HepG2 (cell line): ENCODE results near the gene TNFRSF6B. TPM values are rescaled to one million over a fixed set of nuclear protein-coding genes. Genes with fewer than 3 reads are reported as not detected.

Experiments used
- ATAC-seq: fragments of 200-7000 bp; cut with Tn5 transposase; 3 replicates; pipeline ENCODE4 v1.9.1; 2020; ENCODE audit warnings: mild to moderate bottlenecking, moderate library complexity
- BruUV-seq: library from RNA; stranded (reverse); fragments of 400-500 nt; replicated peaks from 2 replicates; lab custom pipeline; 2021; lab: Mats Ljungman, UMichigan
- CTCF ChIA-PET: fragments of 300-600 bp; formaldehyde crosslinking; extraction: SDS; loops from one replicate; lab custom pipeline; 2021; ENCODE audit warnings: low total read pairs, inconsistent platforms, low intra/inter-chr PET ratio; lab: Yijun Ruan, JAX
- POLR2A ChIA-PET: fragments of 350-600 bp; sonication (Branson Sonifier 250); formaldehyde crosslinking; loops from one replicate; lab custom pipeline; 2020; ENCODE audit warnings: antibody characterized with exemption, inconsistent platforms; lab: Yijun Ruan, JAX
- DNase-seq: peaks from one replicate; pipeline ENCODE4 v3.0.0-alpha.2; 2015; ENCODE audit warnings: low spot score
- FAIRE-seq: peaks from 3 replicates; lab custom pipeline; 2011; peaks lifted over from hg19 to GRCh38; lab: Jason Lieb, UNC
- H2AFZ ChIP-seq: one replicate; pipeline ENCODE4 v1.6.1; 2011; ENCODE audit warnings: low read length, inconsistent platforms
- H3K27ac ChIP-seq: fragments of 300-600 bp; 3 replicates; pipeline ENCODE4 v1.8.0; 2011; ENCODE audit warnings: mixed run types, mild to moderate bottlenecking, mixed read lengths, low read length, inconsistent platforms; ENCODE audit not compliant: insufficient read depth; ENCODE audit errors: extremely low read length
- H3K27me3 ChIP-seq, 2 experiments: fragments of 200-600 bp in 1 of 2; 2 replicates in 1 of 2; 3 replicates in 1 of 2; pipeline versions ENCODE4 v1.6.0 to v1.8.0; 2011; ENCODE audit warnings: low read length in 2 of 2, mild to moderate bottlenecking in 2 of 2, moderate library complexity in 2 of 2, inconsistent platforms in 1 of 2; ENCODE audit not compliant: insufficient read depth in 2 of 2, control insufficient read depth in 1 of 2
- H3K36me3 ChIP-seq, 2 experiments: fragments of 200-600 bp in 1 of 2; replicated peaks in 1 of 2; 2 replicates in 1 of 2; 3 replicates in 1 of 2; pipeline versions ENCODE4 v1.5.1 to v1.8.0; 2011; ENCODE audit warnings: low read length in 2 of 2, inconsistent platforms in 1 of 2; ENCODE audit not compliant: insufficient read depth in 2 of 2, control insufficient read depth in 1 of 2
- H3K4me1 ChIP-seq: 2 replicates; pipeline ENCODE4 v1.5.1; 2012; ENCODE audit warnings: low read length, inconsistent platforms; ENCODE audit not compliant: insufficient read depth
- H3K4me2 ChIP-seq: 2 replicates; pipeline ENCODE4 v1.6.0; 2011; ENCODE audit warnings: low read depth, low read length, inconsistent platforms
- H3K4me3 ChIP-seq, 3 experiments: fragments of 200-600 bp in 1 of 3; sonication (generic), shearing (Covaris generic) in 1 of 3; replicated peaks in 1 of 3; 2 replicates each; pipeline ENCODE4 v1.5.1; 2011 to 2016; ENCODE audit warnings: low read length in 3 of 3, inconsistent platforms in 2 of 3, low read depth in 2 of 3, mild to moderate bottlenecking in 2 of 3, control low read depth in 1 of 3, mixed read lengths in 1 of 3; ENCODE audit not compliant: insufficient read depth in 1 of 3
- H3K79me2 ChIP-seq: one replicate; pipeline ENCODE4 v1.6.1; 2011; ENCODE audit warnings: low read length, inconsistent platforms; ENCODE audit not compliant: insufficient read depth
- H3K9ac ChIP-seq: 2 replicates; pipeline ENCODE4 v1.6.0; 2011; ENCODE audit warnings: mild to moderate bottlenecking, low read depth, low read length, inconsistent platforms; ENCODE audit not compliant: insufficient read depth
- H3K9me3 ChIP-seq: 2 replicates; pipeline ENCODE4 v1.5.1; 2012; ENCODE audit warnings: mild to moderate bottlenecking, low read length
- H4K20me1 ChIP-seq: 2 replicates; pipeline ENCODE4 v1.6.0; 2011; ENCODE audit warnings: inconsistent platforms, mild to moderate bottlenecking, low read length, moderate library complexity; ENCODE audit not compliant: insufficient read depth
- AGO1 ChIP-seq: fragments of 200-400 bp; formaldehyde crosslinking; IDR thresholded peaks from 2 replicates; pipeline ENCODE4 v1.6.1; 2017; ENCODE audit warnings: mild to moderate bottlenecking, low read depth, low read length, moderate library complexity; ENCODE audit not compliant: poor library complexity, severe bottlenecking
- AGO2 ChIP-seq: fragments of 200-400 bp; formaldehyde crosslinking; optimal IDR thresholded peaks from 2 replicates; pipeline ENCODE3; 2017; ENCODE audit warnings: mild to moderate bottlenecking, low read depth, low read length, moderate library complexity
- AKAP8 ChIP-seq: sonication (generic); formaldehyde crosslinking; IDR thresholded peaks from 2 replicates; pipeline ENCODE4 v1.5.1; 2020; ENCODE audit warnings: mild to moderate bottlenecking, missing genetic modification reagents
- ARHGAP35 ChIP-seq: sonication (generic); formaldehyde crosslinking; IDR thresholded peaks from 2 replicates; pipeline ENCODE4 v1.9.0; 2022; ENCODE audit warnings: mild to moderate bottlenecking, inconsistent platforms, moderate library complexity, missing genetic modification reagents, borderline replicate concordance
- CAMTA2 ChIP-seq: sonication (generic); formaldehyde crosslinking; IDR thresholded peaks from 2 replicates; pipeline ENCODE4 v1.4.0; 2020; ENCODE audit warnings: mild to moderate bottlenecking, missing genetic modification reagents, borderline replicate concordance
- CCDC6 ChIP-seq: sonication (generic); formaldehyde crosslinking; IDR thresholded peaks from 2 replicates; pipeline ENCODE4 v1.8.1; 2022; ENCODE audit warnings: mild to moderate bottlenecking, missing genetic modification reagents, moderate library complexity
- GTF2F1 ChIP-seq: fragments of 150-350 bp; IDR thresholded peaks from 2 replicates; pipeline ENCODE4 v1.6.1; 2014; ENCODE audit warnings: low read length
- KDM3A ChIP-seq: IDR thresholded peaks from 2 replicates; pipeline ENCODE4 v1.6.1; 2018; ENCODE audit warnings: low read depth, missing compliant biosample characterization
- KDM5A ChIP-seq: fragments of 200-600 bp; sonication (generic); IDR thresholded peaks from 2 replicates; pipeline ENCODE4 v1.7.0; 2018; ENCODE audit warnings: antibody characterized with exemption, mild to moderate bottlenecking, low read length, borderline replicate concordance
- POLR2A ChIP-seq, 2 experiments: IDR thresholded peaks; 2 replicates each; pipeline ENCODE4 v1.6.1; 2011; ENCODE audit warnings: low read depth in 2 of 2, low read length in 2 of 2, mild to moderate bottlenecking in 1 of 2, moderate library complexity in 1 of 2; ENCODE audit not compliant: insufficient read depth in 1 of 2
- POLR2G ChIP-seq: fragments of 200-400 bp; formaldehyde crosslinking; IDR thresholded peaks from 2 replicates; pipeline ENCODE4 v1.6.1; 2018; ENCODE audit warnings: mild to moderate bottlenecking, low read depth, low read length, moderate library complexity
- SIX4 ChIP-seq: sonication (generic); formaldehyde crosslinking; IDR thresholded peaks from 2 replicates; pipeline ENCODE4 v1.4.0; 2020; ENCODE audit warnings: missing genetic modification reagents
- SRSF1 ChIP-seq: fragments of 200-400 bp; formaldehyde crosslinking; optimal IDR thresholded peaks from 2 replicates; pipeline ENCODE3; 2017; ENCODE audit warnings: mild to moderate bottlenecking, low read depth, low read length, moderate library complexity
- TAF1 ChIP-seq: sonication (generic); formaldehyde crosslinking; IDR thresholded peaks from 2 replicates; pipeline ENCODE4 v1.4.0; 2020; ENCODE audit warnings: missing genetic modification reagents
- TCF12 ChIP-seq, 2 experiments: fragments of 450-650 bp in 1 of 2; sonication (generic) in 1 of 2; formaldehyde crosslinking in 1 of 2; IDR thresholded peaks; 2 replicates each; pipeline versions ENCODE4 v1.6.1 to v1.8.0; 2017 to 2022; ENCODE audit warnings: antibody characterized with exemption in 1 of 2, mild to moderate bottlenecking in 1 of 2, missing genetic modification reagents in 1 of 2, moderate library complexity in 1 of 2
- U2AF2 ChIP-seq: fragments of 200-400 bp; formaldehyde crosslinking; IDR thresholded peaks from 2 replicates; pipeline ENCODE4 v1.6.1; 2017; ENCODE audit warnings: low read depth, mild to moderate bottlenecking, low read length
- ZFP82 ChIP-seq: sonication (generic); formaldehyde crosslinking; IDR thresholded peaks from 2 replicates; pipeline ENCODE4 v1.5.1; 2020; ENCODE audit warnings: mild to moderate bottlenecking, missing genetic modification reagents, borderline replicate concordance
- ZNF251 ChIP-seq: sonication (generic); formaldehyde crosslinking; IDR thresholded peaks from 2 replicates; pipeline ENCODE4 v1.9.0; 2021; ENCODE audit warnings: mild to moderate bottlenecking, missing genetic modification reagents
- ZNF317 ChIP-seq: sonication (generic); formaldehyde crosslinking; IDR thresholded peaks from 2 replicates; pipeline ENCODE4 v1.5.0; 2020; ENCODE audit warnings: mild to moderate bottlenecking, missing genetic modification reagents
- ZNF326 ChIP-seq: sonication (generic); formaldehyde crosslinking; IDR thresholded peaks from 2 replicates; pipeline ENCODE4 v1.4.0; 2020; ENCODE audit warnings: missing genetic modification reagents, borderline replicate concordance
- ZNF660 ChIP-seq: sonication (generic); formaldehyde crosslinking; IDR thresholded peaks from 2 replicates; pipeline ENCODE4 v1.5.1; 2020; ENCODE audit warnings: mild to moderate bottlenecking, low read depth, missing genetic modification reagents, borderline replicate concordance
- ZNF724P ChIP-seq: sonication (generic); formaldehyde crosslinking; IDR thresholded peaks from 2 replicates; pipeline ENCODE4 v1.8.0; 2022; ENCODE audit warnings: missing genetic modification reagents, borderline replicate concordance
- WGBS: methylation state at CpG from one replicate; pipeline ENCODE4 v1.1.6; 2017; ENCODE audit warnings: low lambda C conversion rate; 5-methylcytosine and 5-hydroxymethylcytosine counted together
- in situ Hi-C: cut with HindIII; loops from 2 replicates; pipeline ENCODE4 v1.10.0; 2017; ENCODE audit warnings: low pct_unique_long_range_greater_than_20kb; ENCODE audit not compliant: extremely low pct_ligation_motif_present
- intact Hi-C: fragments of 100-400 bp; cut with micrococcal nuclease; formaldehyde crosslinking; loops from one replicate; pipeline ENCODE4 v1.10.0; 2022; ENCODE audit not compliant: unreplicated experiment
- polyA plus RNA-seq, 8 experiments: library from polyadenylated mRNA; depleted of rRNA in 3 of 8; stranded (reverse) in 7 of 8; unstranded in 1 of 8; fragments of >200 nt; fragmentation: Illumina TruSeq in 4 of 8; extraction: Trizol in 4 of 8; gene quantifications; 2 replicates each; pipeline versions ENCODE4 v1.2.1 to v1.2.3, GENCODE V29; 2011 to 2016; ENCODE audit warnings: low read depth in 4 of 8, missing spikeins in 1 of 8, mixed read lengths in 1 of 8; ENCODE audit not compliant: insufficient read depth in 1 of 8
- total RNA-seq, 5 experiments: library from RNA; depleted of rRNA; stranded (reverse); fragments of >200 nt; fragmentation: Illumina TruSeq; extraction: Trizol; gene quantifications; 2 replicates each; pipeline ENCODE4 v1.2.3, GENCODE V29; 2016; ENCODE audit warnings: low read depth in 1 of 5
- TF ChIP-seq, protein P1 (sequence below): sonication (generic); formaldehyde crosslinking; IDR thresholded peaks from 2 replicates; pipeline ENCODE4 v1.5.0; 2020; ENCODE audit warnings: missing genetic modification reagents
- TF ChIP-seq, protein P2 (sequence below): IDR thresholded peaks from 2 replicates; pipeline ENCODE4 v1.6.1; 2016

The TNFRSF6B gene
- total and polyA plus RNA-seq, 2 of the 13 experiments (the other 11 are each of a cell fraction or from before 2014, with no cell fraction given): 0.24 TPM; not detected in 1

DNA sequence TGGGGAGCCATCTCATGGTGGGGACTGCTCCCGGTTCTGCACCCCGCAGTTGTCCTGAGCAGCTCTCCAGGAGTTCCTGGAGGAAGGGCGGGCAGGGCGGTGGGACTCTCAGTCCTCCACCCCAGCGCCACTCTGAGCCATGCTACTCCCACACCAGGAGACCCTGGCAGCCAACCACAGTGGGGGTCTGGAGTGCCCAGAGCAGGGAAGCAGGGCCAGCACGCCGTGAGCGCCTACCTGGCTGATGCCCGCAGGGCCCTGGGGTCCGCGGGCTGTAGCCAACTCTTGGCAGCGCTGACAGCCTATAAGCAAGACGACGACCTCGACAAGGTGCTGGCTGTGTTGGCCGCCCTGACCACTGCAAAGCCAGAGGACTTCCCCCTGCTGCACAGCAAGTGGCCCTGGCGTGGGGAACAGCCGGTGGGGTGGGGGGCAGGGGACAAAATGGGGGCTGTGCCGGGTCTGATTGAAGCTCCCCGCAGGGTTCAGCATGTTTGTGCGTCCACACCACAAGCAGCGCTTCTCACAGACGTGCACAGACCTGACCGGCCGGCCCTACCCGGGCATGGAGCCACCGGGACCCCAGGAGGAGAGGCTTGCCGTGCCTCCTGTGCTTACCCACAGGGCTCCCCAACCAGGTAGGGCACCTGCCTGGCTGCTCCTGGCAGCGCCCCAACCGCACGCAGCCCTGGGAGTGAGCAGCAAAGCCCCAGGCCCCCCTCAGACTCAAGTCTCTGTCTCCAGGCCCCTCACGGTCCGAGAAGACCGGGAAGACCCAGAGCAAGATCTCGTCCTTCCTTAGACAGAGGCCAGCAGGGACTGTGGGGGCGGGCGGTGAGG is 1.6 kb upstream of the TNFRSF6B start:
- Histone ChIP-seq H3K4me3 (no peak overlapping the region), H3K27ac (no peak overlapping the region), H3K79me2 (no peaks in the 10 kb centered on the region), H2AFZ (no peak overlapping the region), H3K27me3 (no peaks in the 10 kb centered on the region), H3K9me3 (no peaks in the 10 kb centered on the region), H4K20me1 (peaks cover 4% of the 10 kb centered on the region; the same call in 1 of the 2 replicates), H3K36me3 (peaks cover 3 to 4% of the 10 kb centered on the region in 2 experiments; a peak in 3 of 5 replicates), H3K4me1 (peaks cover 21% of the 10 kb centered on the region), H3K4me2 (no peak overlapping the region), H3K9ac (no peak overlapping the region)
- WGBS: 97% methylated on average over 27 of the region's 37 CpGs
- FAIRE-seq: no peak
- ATAC-seq: no peak
- no peak for TF ChIP-seq CCDC6 (CRISPR knock-in tag)
- TF ChIP-seq TCF12 (IDR thresholded peaks at IDR 0.05): no peak
- no peak for TF ChIP-seq TCF12 (CRISPR knock-in tag; IDR thresholded peaks at IDR 0.05)
- no peak for TF ChIP-seq ZNF724P (CRISPR knock-in tag)
- 0 out of 4 replicates have a peak, but pooled peaks of 1 of the 2 experiments have one; percentile 3 for TF ChIP-seq POLR2A (IDR thresholded peaks at IDR 0.05; ENCODE audit: insufficient read depth in 1 of 2, low read depth in 2 of 2, low read length in 2 of 2)
- TF ChIP-seq ZFP82 (CRISPR knock-in tag): peak; percentile 7; the same call in 1 of the 2 replicates
- TF ChIP-seq, protein P1, sequence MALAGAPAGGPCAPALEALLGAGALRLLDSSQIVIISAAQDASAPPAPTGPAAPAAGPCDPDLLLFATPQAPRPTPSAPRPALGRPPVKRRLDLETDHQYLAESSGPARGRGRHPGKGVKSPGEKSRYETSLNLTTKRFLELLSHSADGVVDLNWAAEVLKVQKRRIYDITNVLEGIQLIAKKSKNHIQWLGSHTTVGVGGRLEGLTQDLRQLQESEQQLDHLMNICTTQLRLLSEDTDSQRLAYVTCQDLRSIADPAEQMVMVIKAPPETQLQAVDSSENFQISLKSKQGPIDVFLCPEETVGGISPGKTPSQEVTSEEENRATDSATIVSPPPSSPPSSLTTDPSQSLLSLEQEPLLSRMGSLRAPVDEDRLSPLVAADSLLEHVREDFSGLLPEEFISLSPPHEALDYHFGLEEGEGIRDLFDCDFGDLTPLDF: no peak
- no peak for TF ChIP-seq ZNF251
- no peak for TF ChIP-seq SIX4 (CRISPR knock-in tag)
- TF ChIP-seq ARHGAP35: no peak
- no peak for TF ChIP-seq KDM3A (CRISPR knock-in tag)
- no peak for TF ChIP-seq KDM5A
- TF ChIP-seq, protein P2, sequence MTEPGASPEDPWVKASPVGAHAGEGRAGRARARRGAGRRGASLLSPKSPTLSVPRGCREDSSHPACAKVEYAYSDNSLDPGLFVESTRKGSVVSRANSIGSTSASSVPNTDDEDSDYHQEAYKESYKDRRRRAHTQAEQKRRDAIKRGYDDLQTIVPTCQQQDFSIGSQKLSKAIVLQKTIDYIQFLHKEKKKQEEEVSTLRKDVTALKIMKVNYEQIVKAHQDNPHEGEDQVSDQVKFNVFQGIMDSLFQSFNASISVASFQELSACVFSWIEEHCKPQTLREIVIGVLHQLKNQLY (CRISPR knock-in tag): no peak
- peak; percentile 4 for TF ChIP-seq AGO1
- TF ChIP-seq U2AF2: no peak
- no peak for TF ChIP-seq ZNF317
- 0 out of 2 replicates have a peak, but pooled peaks have one; percentile 4 for TF ChIP-seq POLR2G
- TF ChIP-seq ZNF326 (CRISPR knock-in tag): peak; percentile 58; the same call in 1 of the 2 replicates
- no peak for TF ChIP-seq ZNF660 (CRISPR knock-in tag)
- TF ChIP-seq SRSF1: peak; percentile 79
- 0 out of 2 replicates have a peak, but pooled peaks have one; percentile 5 for TF ChIP-seq CAMTA2
- 0 out of 2 replicates have a peak, but pooled peaks have one; percentile 20 for TF ChIP-seq TAF1 (CRISPR knock-in tag)
- TF ChIP-seq AKAP8 (CRISPR knock-in tag): 0 out of 2 replicates have a peak, but pooled peaks have one; percentile 22
- peak; percentile 85 for TF ChIP-seq AGO2
- no peak for TF ChIP-seq GTF2F1
- DNase-seq: no peak
- intact Hi-C loops: no loop called here
- CTCF ChIA-PET: no interaction called here
- in situ Hi-C loops: no loop called here
- no TSS peak for BruUV-seq
- POLR2A ChIA-PET: no interaction called here
